GM10266 (cell line): ENCODE measurements around the gene WDR87.

Source experiments
- DNase-seq: peaks from one replicate; pipeline ENCODE4 v3.0.0; 2012; ENCODE audit errors: extremely low spot score
- CTCF ChIP-seq: IDR thresholded peaks from 2 replicates; pipeline ENCODE4 v1.5.1; 2012; ENCODE audit warnings: mild to moderate bottlenecking, low read depth; ENCODE audit not compliant: control insufficient read depth, insufficient read depth; ENCODE audit errors: missing control alignments

Gene WDR87

GRCh38 chr19:37950471-37951175, 44.2 kb upstream of the WDR87 start:
- no peak for DNase-seq
- TF ChIP-seq CTCF, result no peak

DNA sequence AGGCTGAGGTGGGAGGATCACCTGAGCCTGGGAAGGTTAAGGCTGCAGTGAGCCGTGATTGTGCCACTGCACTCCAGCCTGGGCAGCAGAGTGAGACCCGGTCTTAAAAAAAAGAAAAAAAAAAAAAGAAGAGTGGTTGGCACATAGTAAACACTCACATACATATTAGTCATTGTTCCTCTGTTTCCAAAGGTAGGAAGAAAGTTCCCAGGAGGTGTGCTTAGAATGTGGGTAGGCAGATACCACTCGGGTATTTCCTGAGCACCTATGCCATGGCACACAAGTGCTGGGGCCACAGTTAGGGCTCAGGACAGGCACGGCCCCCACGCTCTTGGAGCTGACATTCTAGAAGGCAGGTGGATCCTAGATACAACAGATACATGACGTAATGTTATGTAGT, 42.0 kb upstream of the WDR87 start:
- no peak for TF ChIP-seq CTCF
- no peak for DNase-seq

DNA sequence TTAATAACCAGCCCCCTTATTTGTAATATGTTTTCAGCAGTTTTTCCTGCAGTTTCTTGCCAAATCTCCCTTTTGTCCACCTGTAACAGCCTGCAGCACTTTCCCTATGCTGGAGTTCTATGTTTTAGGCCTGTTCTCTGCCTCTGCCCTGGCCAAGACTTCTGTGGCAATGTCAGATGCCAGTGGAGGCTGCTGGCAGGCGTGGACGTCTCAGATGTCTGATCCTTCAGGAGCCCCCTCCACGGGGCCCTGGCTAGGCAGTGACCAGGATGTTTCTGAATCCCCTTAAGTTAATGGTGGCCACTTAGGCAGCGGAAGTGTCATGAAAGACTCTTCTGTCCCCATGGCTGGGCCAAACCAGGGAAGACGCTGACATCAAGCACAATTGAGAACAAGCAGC, 41.4 kb upstream of the WDR87 start:
- no peak for TF ChIP-seq CTCF
- DNase-seq, result no peak

- no peak for TF ChIP-seq CTCF
- no peak for DNase-seq
Measured at GRCh38 chr19:37946132-37946531, 39.7 kb upstream of the WDR87 start.

DNA sequence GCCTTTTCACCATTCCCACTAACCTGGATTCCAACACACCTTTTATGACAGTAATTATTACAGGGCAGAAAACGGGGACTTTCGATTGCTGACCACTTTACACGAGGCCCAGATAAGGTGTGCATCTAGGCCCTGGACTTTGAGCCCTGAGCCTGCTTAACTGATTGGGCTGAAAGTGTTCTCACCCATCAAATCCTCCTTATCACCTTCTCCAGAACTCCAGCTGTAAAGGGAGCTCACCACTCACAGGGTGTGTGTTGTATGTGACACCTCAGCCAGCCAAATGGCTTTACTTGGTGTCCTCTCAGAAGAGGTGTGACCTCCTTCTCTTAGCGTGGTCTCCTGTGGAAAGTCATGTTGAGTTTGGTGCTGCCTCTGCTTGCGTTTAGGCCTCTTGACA, 37.1 kb upstream of the WDR87 start:
- no peak for TF ChIP-seq CTCF
- no peak for DNase-seq

DNA sequence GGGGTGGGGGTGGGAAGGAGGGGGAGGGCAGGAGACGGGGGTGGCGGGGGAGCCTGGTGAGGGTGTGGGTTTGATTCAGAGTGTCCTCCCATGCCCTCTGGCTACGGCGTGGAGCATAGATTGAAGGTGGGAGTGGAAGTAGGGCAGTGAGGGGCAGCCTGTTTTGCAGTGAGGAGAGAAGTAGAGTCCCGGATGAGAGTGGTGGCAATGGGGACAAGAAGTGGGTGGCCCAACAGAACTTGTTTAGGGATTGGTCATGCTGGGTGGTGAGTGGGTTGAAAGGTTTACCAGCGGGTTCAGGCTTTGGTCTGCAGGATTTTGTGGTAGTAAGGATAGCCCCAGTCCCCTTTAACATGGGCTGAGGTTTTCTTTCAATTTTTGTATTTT, 36.1 kb upstream of the WDR87 start:
- no peak for DNase-seq
- no peak for TF ChIP-seq CTCF

DNA sequence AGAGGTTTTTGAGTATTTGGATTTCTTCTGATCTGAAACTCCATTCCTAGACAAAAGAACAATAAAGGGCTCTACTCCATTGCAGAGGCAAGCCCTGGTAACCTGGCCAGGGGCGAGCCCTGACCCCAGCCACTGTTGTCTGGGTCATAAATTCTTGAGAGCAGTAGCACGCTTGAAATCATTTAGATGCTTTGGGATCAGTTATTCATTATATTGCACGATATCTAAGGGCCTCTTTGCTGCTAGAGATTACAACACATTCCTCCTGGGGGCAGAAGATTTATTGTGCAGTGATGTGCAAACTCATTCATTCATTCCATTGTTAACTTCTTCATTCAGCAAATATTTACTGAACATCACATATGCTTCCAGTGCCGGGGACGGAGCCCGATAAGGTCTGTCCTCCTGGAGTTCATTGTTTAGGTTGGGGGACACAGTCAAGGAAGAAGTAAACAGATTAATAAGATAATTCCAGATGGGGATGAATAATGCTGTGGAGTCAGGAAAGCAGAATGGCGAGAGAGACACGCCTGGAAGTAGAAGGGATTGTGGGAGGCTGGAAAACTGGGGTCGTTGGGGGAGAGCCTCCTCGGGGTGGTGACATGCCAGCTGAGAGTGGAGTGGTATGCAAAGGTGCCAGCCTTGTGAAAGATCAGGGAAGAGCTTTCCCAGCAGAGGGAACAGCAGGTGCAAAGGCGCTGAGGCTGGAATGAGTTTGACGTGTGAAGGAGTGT, 35.6 kb upstream of the WDR87 start:
- TF ChIP-seq CTCF, result no peak
- no peak for DNase-seq
